OCI-LY1 (cell line): ENCODE measurements around the gene TMEM38B.

Experiments used
- H2AFZ ChIP-seq: fragments of 200-600 bp; sonication (generic), shearing (Covaris generic); 2 replicates; pipeline ENCODE4 v1.6.0; 2014; ENCODE audit warnings: antibody characterized with exemption, mild to moderate bottlenecking, low read length
- H3F3A ChIP-seq: fragments of 200-600 bp; sonication (generic), shearing (Covaris generic); 2 replicates; pipeline ENCODE4 v1.6.0; 2014; ENCODE audit warnings: mild to moderate bottlenecking, antibody characterized with exemption, low read length, moderate library complexity; ENCODE audit not compliant: insufficient read depth
- H3K27ac ChIP-seq: fragments of 200-600 bp; sonication (generic); 2 replicates; pipeline ENCODE4 v1.5.1; 2014; ENCODE audit warnings: low read length, mixed run types, mild to moderate bottlenecking, low read depth; ENCODE audit not compliant: poor library complexity, severe bottlenecking
- H3K27me3 ChIP-seq: fragments of 200-600 bp; sonication (generic); 2 replicates; pipeline ENCODE4 v1.6.0; 2014; ENCODE audit warnings: antibody characterized with exemption, mild to moderate bottlenecking, low read length, moderate library complexity; ENCODE audit not compliant: insufficient read depth
- H3K36me3 ChIP-seq: fragments of 200-600 bp; sonication (generic); 2 replicates; pipeline ENCODE4 v1.6.1; 2014; ENCODE audit warnings: mild to moderate bottlenecking, antibody characterized with exemption, low read length, moderate library complexity, mixed read lengths; ENCODE audit not compliant: insufficient read depth
- H3K4me1 ChIP-seq: fragments of 200-600 bp; sonication (generic); 2 replicates; pipeline ENCODE4 v1.5.1; 2014; ENCODE audit warnings: mild to moderate bottlenecking, low read length, moderate library complexity; ENCODE audit not compliant: insufficient read depth, severe bottlenecking
- H3K4me2 ChIP-seq: fragments of 200-600 bp; sonication (generic), shearing (Covaris generic); 2 replicates; pipeline ENCODE4 v1.6.1; 2014; ENCODE audit warnings: low read length
- H3K4me3 ChIP-seq: fragments of 200-600 bp; sonication (generic); 2 replicates; pipeline ENCODE4 v1.5.1; 2014; ENCODE audit warnings: low read length, low read depth, mild to moderate bottlenecking, mixed read lengths; ENCODE audit not compliant: poor library complexity, severe bottlenecking
- H3K79me2 ChIP-seq: fragments of 200-600 bp; shearing (Covaris generic); 2 replicates; pipeline ENCODE4 v1.6.1; 2016; ENCODE audit warnings: mixed run types, low read length, mixed read lengths; ENCODE audit not compliant: insufficient read depth
- H3K9ac ChIP-seq: fragments of 200-600 bp; sonication (generic), shearing (Covaris generic); 2 replicates; pipeline ENCODE4 v1.6.1; 2014; ENCODE audit warnings: mild to moderate bottlenecking, low read length, mixed read lengths
- H3K9me2 ChIP-seq: fragments of 200-600 bp; sonication (generic), shearing (Covaris generic); 2 replicates; pipeline ENCODE4 v1.6.1; 2014; ENCODE audit warnings: low read depth, mild to moderate bottlenecking, low read length, mixed read lengths
- H3K9me3 ChIP-seq: fragments of 200-600 bp; shearing (Covaris generic); 2 replicates; pipeline ENCODE4 v1.6.1; 2014; ENCODE audit warnings: low read length, mixed read lengths
- H4K20me1 ChIP-seq: fragments of 200-600 bp; sonication (generic), shearing (Covaris generic); 2 replicates; pipeline ENCODE4 v1.6.0; 2016; ENCODE audit warnings: mild to moderate bottlenecking, low read length; ENCODE audit not compliant: insufficient read depth
- CTCF ChIP-seq: fragments of 200-600 bp; sonication (generic), shearing (Covaris generic); IDR thresholded peaks from 2 replicates; pipeline ENCODE4 v1.5.1; 2017; ENCODE audit warnings: mild to moderate bottlenecking, antibody characterized with exemption, low read length, moderate library complexity, mixed read lengths
- EZH2 ChIP-seq: fragments of 200-600 bp; sonication (generic), shearing (Covaris generic); IDR thresholded peaks from 2 replicates; pipeline ENCODE4 v1.8.0; 2017; ENCODE audit warnings: borderline replicate concordance, mixed run types, mild to moderate bottlenecking, antibody characterized with exemption, low read length, moderate library complexity, mixed read lengths

Gene TMEM38B, protein sequence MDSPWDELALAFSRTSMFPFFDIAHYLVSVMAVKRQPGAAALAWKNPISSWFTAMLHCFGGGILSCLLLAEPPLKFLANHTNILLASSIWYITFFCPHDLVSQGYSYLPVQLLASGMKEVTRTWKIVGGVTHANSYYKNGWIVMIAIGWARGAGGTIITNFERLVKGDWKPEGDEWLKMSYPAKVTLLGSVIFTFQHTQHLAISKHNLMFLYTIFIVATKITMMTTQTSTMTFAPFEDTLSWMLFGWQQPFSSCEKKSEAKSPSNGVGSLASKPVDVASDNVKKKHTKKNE

GRCh38 chr9:105694190-105694847 lies at the start of gene TMEM38B:
Gene TMEM38B, plus strand, starts transcription at chr9:105694541. Its CDS starts 120 bp downstream, at chr9:105694661.
- Histone ChIP-seq H3K27me3 (no peaks in the 10 kb centered on the region), H3K27ac (peak within 1 kb of the TSS; percentile 11)

DNA sequence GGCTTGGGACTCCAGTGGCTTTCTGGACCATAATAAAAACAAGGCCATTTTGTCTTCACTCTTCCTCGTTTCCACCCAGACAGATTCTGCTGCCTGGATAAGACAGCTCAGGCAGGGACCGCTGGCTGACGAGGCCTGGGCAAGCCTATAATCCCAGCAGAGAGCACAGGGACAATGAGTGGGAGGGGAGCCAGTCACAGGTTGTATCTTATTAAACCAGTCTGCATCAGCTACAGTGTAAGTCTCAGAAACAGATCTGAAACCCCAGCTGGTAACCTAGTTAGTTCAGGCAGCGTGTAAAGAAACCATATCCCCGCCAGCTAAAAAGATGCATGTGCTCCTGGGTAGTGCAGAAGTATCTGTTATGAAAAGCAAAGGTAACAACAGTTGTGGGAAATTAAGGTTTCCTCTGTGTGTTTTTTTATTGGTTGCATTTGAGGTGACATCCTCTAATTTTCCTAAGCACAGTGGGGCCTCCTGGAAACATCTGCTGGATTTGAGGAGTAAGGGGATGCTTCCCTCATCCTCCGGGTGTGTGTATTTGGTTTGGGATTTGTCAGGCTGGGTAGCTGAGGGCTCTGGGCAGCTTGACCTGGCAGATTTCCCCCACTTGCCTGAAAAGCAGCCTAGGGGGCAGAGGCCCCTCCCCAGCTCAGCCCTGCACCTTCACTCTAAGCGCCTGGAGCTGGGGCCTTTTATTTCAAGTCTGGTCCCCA lies 47.3 kb upstream of the TMEM38B start:
- H3F3A ChIP-seq = no peaks in the 10 kb centered on the region
- no peak overlapping the region for H3K27ac ChIP-seq
- no peaks in the 10 kb centered on the region for H3K9me2 ChIP-seq
- no peak overlapping the region for H3K4me2 ChIP-seq
- H3K36me3 ChIP-seq = no peaks in the 10 kb centered on the region
- H3K9me3 ChIP-seq = no peaks in the 10 kb centered on the region
- no peaks in the 10 kb centered on the region for H3K79me2 ChIP-seq
- no peaks in the 10 kb centered on the region for H3K4me1 ChIP-seq
- no peaks in the 10 kb centered on the region for H4K20me1 ChIP-seq
- no peak for TF ChIP-seq CTCF
- no peak for TF ChIP-seq EZH2
- H3K27me3 ChIP-seq = no peaks in the 10 kb centered on the region
- H3K9ac ChIP-seq = no peak overlapping the region
- H3K4me3 ChIP-seq = no peak overlapping the region
- no peak overlapping the region for H2AFZ ChIP-seq

More at GRCh38 chr9:105694190-105694847, at the start of gene TMEM38B:
- peak within 1 kb of the TSS; percentile 73 for H3K9ac ChIP-seq
- TF ChIP-seq EZH2 (no peak), CTCF (no peak)
- peak within 1 kb of the TSS; percentile 95 for H2AFZ ChIP-seq
- H3K79me2 ChIP-seq = peaks cover 39% of the 10 kb centered on the region
- peaks cover 35% of the 10 kb centered on the region for H3K4me1 ChIP-seq
- peak within 1 kb of the TSS; percentile 97 for H3K4me2 ChIP-seq
- H3K9me2 ChIP-seq = no peaks in the 10 kb centered on the region
- no peaks in the 10 kb centered on the region for H4K20me1 ChIP-seq
- no peaks in the 10 kb centered on the region for H3K9me3 ChIP-seq
- H3K36me3 ChIP-seq = no peaks in the 10 kb centered on the region
- peak within 1 kb of the TSS; percentile 85 for H3K4me3 ChIP-seq
- no peaks in the 10 kb centered on the region for H3F3A ChIP-seq

DNA sequence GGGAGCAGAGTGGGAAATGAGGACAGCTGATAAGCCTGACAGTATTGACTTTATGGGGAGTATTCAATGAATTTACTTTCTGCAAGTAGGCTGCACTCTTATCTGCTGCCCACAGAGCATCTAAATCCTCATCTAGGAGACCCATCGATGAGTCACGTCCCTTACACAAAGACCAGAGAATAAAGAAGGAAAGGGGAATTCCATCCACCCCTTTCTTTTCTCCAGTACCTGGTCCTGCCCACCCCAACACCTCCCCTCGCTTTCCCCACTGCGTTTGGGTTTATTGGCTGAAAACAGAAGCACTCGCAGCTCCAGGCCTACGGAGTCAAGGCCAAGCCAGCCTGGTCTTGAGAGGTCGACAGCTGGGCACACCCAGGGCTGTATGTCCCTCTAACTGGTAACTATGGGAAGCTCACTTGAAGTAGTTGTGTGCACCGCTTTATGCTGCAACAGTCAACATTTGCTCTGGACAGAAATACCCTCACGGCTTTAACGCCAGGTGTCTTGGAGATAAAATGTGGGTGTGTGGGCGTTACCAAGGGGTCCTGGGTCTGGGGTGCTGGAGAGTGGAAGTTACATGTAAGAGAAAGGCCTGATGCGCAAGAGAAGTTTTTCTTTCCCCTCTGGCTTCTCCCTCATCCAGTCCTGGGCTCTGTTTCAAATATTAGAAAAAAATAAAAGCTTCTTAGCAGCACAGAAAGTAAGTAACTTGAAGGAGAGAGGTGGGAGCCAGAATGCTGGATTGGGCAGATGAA lies 46.6 kb upstream of the TMEM38B start:
- no peak overlapping the region for H3K9ac ChIP-seq
- H3K36me3 ChIP-seq = no peaks in the 10 kb centered on the region
- H3K9me2 ChIP-seq = no peaks in the 10 kb centered on the region
- H3K27me3 ChIP-seq = no peaks in the 10 kb centered on the region; the same call in 1 of the 2 replicates
- H3K27ac ChIP-seq = no peak overlapping the region
- H3K4me1 ChIP-seq = no peaks in the 10 kb centered on the region
- H4K20me1 ChIP-seq = no peaks in the 10 kb centered on the region
- no peak for TF ChIP-seq CTCF
- no peak for TF ChIP-seq EZH2
- no peak overlapping the region for H3K4me3 ChIP-seq
- H3F3A ChIP-seq = no peaks in the 10 kb centered on the region
- H2AFZ ChIP-seq = no peak overlapping the region
- no peaks in the 10 kb centered on the region for H3K9me3 ChIP-seq
- H3K4me2 ChIP-seq = no peak overlapping the region
- no peaks in the 10 kb centered on the region for H3K79me2 ChIP-seq
